Nephron (organoid): ENCODE data around the gene RAPGEF6.
A peak's percentile ranks its signal among the peaks of the same experiment; 100 is the strongest.

Experiments
- H3K27ac Mint-ChIP-seq, 3 experiments: 2 replicates each; pipeline ENCODE4 v1.8.0; 2020; ENCODE audit warnings: mixed read lengths in 3 of 3, mild to moderate bottlenecking in 2 of 3, moderate library complexity in 1 of 3
- H3K27me3 Mint-ChIP-seq: 2 replicates; pipeline ENCODE4 v1.8.0; 2021; ENCODE audit warnings: low read depth, mild to moderate bottlenecking, moderate library complexity, mixed read lengths
- H3K36me3 Mint-ChIP-seq: 2 replicates; pipeline ENCODE4 v1.8.0; 2020; ENCODE audit warnings: low read depth, mixed read lengths
- H3K4me1 Mint-ChIP-seq: 2 replicates; pipeline ENCODE4 v1.8.0; 2020; ENCODE audit warnings: mixed read lengths
- H3K4me3 Mint-ChIP-seq, 3 experiments: 2 replicates each; pipeline ENCODE4 v1.8.0; 2020; ENCODE audit warnings: mild to moderate bottlenecking in 3 of 3, mixed read lengths in 3 of 3, moderate library complexity in 2 of 3
- H3K9me3 Mint-ChIP-seq: 2 replicates; pipeline ENCODE4 v1.8.0; 2020; ENCODE audit warnings: mixed read lengths
- CTCF ChIP-seq, 3 experiments: fragments of 200-600 bp; sonication (generic); IDR thresholded peaks; one replicate each; pipeline ENCODE4 v1.5.0; 2021; ENCODE audit warnings: antibody characterized with exemption in 3 of 3; ENCODE audit not compliant: unreplicated experiment in 3 of 3

RAPGEF6 gene

GRCh38 chr5:131389869-131390265 lies 245.2 kb downstream of the RAPGEF6 start:
- Mint-ChIP-seq H3K36me3 (peaks cover 40% of the 10 kb centered on the region), H3K9me3 (no peaks in the 10 kb centered on the region), H3K27ac (no peak overlapping the region), H3K27me3 (no peaks in the 10 kb centered on the region), H3K4me1 (peaks cover 5% of the 10 kb centered on the region), H3K4me3 (no peak overlapping the region)
- no peak for TF ChIP-seq CTCF (IDR thresholded peaks at IDR 0.05; ENCODE audit: unreplicated experiment in 3 of 3)

GRCh38 chr5:131389096-131389868 lies 245.7 kb downstream of the RAPGEF6 start:
- Mint-ChIP-seq H3K27me3 (no peaks in the 10 kb centered on the region), H3K4me1 (peaks cover 5% of the 10 kb centered on the region), H3K4me3 (no peak overlapping the region), H3K36me3 (peaks cover 40% of the 10 kb centered on the region), H3K9me3 (no peaks in the 10 kb centered on the region), H3K27ac (no peak overlapping the region)
- TF ChIP-seq CTCF (IDR thresholded peaks at IDR 0.05; ENCODE audit: unreplicated experiment in 3 of 3), result no peak

GRCh38 chr5:131387255-131387654 lies 247.8 kb downstream of the RAPGEF6 start:
- peaks cover 6% of the 10 kb centered on the region for H3K4me1 Mint-ChIP-seq
- no peak for TF ChIP-seq CTCF (IDR thresholded peaks at IDR 0.05; ENCODE audit: unreplicated experiment in 3 of 3)
- H3K9me3 Mint-ChIP-seq, result no peaks in the 10 kb centered on the region
- peak overlapping the region in 2 of 3 experiments; percentile 31 to 86 for H3K27ac Mint-ChIP-seq
- H3K4me3 Mint-ChIP-seq, result no peak overlapping the region
- peaks cover 22% of the 10 kb centered on the region for H3K36me3 Mint-ChIP-seq
- no peaks in the 10 kb centered on the region for H3K27me3 Mint-ChIP-seq

GRCh38 chr5:131386779-131387178 lies 248.2 kb downstream of the RAPGEF6 start:
- TF ChIP-seq CTCF (IDR thresholded peaks at IDR 0.05; ENCODE audit: unreplicated experiment in 3 of 3), result no peak
- Mint-ChIP-seq H3K4me1 (peaks cover 7% of the 10 kb centered on the region), H3K36me3 (peaks cover 18% of the 10 kb centered on the region), H3K9me3 (no peaks in the 10 kb centered on the region), H3K27ac (peak overlapping the region; percentile 31 to 86 (median 33)), H3K4me3 (no peak overlapping the region), H3K27me3 (no peaks in the 10 kb centered on the region)

- no peak overlapping the region for H3K4me3 Mint-ChIP-seq
- H3K4me1 Mint-ChIP-seq, result peaks cover 11% of the 10 kb centered on the region
- no peaks in the 10 kb centered on the region for H3K27me3 Mint-ChIP-seq
- H3K36me3 Mint-ChIP-seq, result peaks cover 14% of the 10 kb centered on the region
- no peak for TF ChIP-seq CTCF (IDR thresholded peaks at IDR 0.05; ENCODE audit: unreplicated experiment in 3 of 3)
- H3K27ac Mint-ChIP-seq, result peak overlapping the region in 2 of 3 experiments; percentile 31 to 86
- no peaks in the 10 kb centered on the region for H3K9me3 Mint-ChIP-seq
Observed at GRCh38 chr5:131386124-131386523, 248.9 kb downstream of the RAPGEF6 start.
